ENCODE measurements around the gene LDB2.

Gene LDB2

DNA sequence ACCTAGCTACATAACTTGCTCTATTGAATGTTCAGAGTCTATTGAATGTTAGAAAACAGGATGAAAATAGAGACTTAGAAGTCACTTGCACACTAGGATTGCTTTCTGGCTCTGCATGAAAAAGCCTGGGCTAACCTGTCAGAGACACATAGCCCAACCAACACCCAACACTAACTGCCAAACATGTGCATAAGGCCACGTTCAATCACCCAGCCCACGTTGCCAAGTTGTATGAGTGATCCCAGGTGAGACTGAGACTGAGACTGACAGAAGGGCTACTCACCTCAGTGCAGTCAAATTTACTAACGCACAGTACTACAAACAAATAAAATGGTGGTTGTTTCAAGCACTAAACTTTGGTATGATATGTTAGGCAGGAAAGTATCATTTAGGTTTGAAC lies 61.0 kb downstream of the LDB2 start:
- DNase-seq: no peak

DNA sequence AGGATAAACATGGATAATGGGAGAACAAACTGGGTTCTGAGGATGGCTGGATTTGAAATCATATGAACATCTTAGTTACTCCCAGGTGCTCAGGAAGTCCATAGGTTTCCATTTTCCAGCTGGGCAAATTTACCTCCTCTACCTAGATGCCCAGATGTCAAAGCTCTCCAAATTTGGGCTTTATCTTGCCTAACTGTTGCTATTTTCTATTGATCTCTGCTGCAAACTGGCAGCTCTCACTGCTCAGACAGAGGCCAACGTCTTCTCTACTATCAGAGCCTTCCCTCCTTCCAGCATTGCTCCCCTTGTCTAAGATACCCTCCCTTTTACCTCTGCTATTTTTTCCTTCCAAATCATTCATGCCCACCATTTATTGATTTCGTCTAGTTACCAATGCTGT lies 62.1 kb downstream of the LDB2 start:
- no peak for DNase-seq

DNA sequence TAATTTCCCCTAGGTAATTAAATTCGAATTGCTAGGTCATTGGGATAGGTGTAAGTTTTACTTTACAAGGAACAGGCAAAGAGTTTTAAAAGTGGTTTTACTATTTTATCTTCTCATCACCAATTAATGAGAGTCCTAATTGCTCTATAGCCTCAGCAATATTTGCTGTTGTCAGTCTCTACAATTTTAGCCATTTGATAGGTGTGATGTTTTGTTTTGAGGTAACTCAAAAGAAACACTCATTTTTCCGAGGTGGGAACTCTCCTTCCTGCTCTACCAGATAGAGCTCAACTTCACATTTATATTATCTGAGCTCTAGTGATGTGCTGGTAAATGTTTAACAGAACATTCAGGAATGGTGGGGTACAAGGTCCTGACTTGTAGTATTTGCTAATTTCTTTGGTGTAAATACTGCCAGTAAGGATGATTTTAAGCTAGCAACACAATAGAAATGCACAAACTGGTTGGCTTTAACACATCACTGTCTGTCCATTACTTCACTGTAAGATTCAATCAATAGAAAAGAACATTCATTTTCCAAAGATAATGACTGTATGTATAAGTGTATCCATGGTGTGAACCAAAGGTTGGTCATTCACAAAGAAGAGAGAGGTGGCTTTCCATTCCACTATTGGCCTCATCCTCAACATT lies 62.7 kb downstream of the LDB2 start:
- no peak for DNase-seq

DNA sequence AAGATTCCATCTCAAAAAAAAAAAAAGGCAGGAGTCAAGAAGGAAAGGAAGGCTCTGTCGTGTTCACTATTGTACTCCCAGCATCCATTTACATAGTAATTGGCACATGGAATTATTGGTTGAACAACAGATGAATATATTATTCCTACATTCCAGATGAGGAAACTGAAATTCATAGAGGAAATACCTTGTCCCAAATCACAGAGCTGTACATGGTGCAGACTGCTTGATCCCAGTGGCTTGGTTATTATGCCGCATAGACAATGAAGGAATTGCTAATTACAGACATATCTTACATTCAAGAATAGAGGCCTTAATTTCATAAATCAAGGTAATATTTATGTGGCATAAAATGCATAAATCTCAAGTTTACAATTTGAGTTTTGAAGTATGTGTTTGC lies 63.6 kb downstream of the LDB2 start:
- DNase-seq: no peak

DNA sequence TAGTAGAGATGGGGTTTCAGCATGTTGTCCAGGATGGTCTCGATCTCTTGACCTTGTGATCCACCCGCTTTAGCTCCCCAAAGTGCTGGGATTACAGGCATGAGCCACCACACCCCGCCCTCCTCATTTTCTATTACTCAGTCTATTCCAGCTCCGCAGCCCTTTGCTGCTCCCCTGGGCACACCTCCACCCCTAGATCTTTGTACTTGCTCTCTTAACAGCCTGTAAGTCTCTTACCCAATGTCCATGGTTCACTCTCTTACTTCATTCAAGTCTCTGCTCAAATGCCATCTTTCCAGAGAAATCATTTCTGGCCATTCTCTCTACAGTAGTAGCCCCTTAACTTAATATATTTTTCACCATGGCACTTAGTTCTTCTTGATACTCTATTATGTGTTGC lies 64.7 kb downstream of the LDB2 start:
- no peak for DNase-seq

DNA sequence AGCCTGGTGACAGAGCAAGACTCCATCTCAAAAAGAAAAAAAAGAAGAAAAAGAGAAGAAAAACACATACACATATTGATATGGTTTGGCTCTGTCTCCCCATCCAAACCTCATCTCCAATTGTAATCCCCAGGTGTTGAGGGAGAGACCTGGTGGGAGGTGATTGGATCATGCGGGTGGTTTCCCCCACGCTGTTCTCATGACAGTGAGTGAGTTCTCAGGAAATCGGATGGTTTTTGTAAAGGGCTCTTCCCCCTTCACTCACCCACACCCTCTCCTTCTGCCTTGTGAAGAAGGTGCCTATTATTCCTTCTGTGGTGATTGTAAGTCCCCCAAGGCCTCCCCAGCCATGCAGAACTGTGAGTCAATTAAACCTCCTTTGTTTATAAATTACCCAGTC lies 68.4 kb downstream of the LDB2 start:
- DNase-seq: no peak

DNA sequence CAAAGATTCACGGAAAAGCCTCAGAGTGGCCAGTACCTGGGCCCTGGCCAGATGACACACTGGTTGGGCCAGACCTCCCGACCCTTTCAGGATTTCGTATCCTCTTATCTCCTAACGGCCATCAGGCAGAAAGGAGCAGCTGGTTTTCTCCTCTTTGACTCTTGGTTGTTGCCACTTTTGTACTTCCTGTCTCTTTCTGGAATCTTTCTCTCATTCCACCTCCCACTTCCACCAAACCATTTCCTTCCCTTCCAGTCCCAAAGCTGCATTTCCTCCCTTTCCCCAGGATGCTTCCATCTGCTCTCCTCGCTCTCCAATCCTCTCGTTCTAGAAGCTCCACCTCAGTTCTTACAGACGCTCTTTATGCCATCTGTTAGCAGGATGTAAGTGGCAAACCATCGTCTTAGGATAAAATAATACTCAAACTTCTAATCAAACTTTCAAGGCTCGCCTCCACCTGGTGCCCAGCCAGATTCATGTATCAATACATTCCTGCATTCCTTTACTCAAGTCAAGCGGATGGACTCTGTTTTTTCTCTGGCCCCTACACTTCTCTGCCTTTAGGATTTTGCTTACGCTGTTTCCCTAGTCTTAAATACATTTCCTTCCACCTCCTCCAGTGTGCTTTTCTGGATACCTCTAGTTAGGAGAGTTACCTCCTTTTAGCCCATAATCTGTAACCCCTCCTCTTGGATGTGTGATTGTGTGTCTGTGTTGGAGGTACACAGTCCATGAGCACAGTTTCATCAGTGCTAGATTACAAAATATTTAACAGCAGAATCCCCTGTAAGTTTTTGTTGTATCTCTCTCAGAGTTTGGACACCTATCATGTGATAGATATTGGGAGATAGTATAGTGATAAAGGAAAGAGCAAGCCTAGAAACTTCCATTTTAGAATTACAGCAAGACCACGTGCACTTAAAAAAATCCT lies 70.4 kb downstream of the LDB2 start:
- no peak for DNase-seq

DNA sequence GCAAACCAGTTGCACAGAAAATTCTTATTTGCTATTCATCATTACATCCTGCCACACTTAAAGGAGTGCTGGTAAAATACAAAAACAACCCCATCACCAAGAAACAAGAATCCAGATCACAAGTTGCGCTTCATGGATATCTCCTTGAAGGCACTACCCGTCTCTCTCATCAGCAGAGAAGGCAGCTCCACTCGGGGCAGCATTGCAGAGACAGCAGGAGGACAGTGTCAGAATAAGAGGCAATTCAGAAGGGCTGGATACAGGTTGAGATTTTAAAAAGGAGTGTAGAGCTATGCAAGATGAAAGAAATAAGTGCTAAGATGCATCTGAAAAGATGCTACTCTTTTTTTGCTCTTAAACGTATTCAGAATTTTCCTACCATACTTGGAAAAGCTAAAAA lies 71.4 kb downstream of the LDB2 start:
- no peak for DNase-seq

DNA sequence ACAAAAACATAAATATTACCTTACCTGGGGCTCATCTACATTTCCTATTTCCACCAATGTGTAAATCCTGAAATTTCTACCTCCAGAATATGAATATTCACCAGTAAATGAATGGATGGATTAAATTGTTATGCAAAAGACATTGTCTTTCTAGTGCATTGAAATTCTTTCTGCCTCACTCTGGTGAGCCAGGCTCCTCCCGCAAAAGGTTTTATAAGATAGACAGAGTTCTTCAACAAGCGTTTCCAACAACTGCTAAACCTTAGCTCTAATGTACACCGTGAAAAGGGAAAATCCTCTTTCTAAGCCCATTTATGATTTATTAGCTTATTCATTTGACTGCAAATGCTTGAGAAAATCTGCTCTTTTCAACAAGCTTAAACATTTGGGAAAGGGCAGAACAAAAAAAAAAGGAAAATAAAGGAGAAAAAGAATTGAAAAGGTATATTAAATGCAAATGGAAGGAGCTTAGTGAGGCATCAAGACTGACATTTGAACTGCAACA lies 72.0 kb downstream of the LDB2 start:
- DNase-seq: no peak

DNA sequence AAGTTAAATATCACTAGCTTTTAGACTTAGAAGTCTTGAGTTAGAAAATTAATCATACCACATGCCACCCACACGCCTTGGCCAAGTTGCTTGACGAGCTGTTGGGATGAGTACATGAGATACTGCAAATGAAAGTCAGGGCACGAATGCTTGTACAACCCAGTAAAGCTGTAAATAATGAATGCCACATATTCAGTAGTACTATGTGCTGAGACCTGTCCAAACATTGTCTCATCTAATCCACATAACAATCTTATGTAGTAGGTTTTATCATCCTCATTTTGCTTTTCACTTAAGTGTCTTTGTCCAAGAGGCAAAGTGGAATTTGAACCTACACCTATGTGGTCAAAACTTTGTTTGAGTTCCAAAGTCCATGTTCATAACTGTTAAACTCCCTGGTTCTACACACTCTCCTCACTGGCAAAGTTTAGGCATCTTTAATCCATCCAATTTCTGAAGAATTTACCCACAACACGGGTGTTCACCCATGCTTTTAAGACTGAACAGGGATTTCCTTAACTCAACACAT lies 74.1 kb downstream of the LDB2 start:
- DNase-seq: no peak

DNA sequence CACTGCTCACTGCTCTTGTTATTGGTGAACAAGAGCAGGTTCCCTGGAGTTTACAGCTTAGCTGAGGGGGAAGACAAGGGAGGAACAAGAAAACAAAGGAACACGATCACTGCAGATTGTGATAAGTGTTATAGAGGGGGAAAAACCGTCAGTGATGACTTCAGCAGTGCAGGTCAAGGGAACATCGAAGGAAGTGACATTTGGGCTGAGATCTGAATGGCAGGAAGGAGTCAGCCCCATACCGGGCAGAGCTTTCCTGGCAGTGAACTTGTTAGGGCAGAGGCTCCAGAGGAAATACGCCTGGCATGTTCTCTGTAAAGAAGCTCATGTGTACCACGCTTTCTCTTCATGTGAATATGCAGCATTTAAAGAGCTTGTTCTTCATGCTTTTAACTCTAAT lies 78.1 kb downstream of the LDB2 start:
- DNase-seq: no peak

DNA sequence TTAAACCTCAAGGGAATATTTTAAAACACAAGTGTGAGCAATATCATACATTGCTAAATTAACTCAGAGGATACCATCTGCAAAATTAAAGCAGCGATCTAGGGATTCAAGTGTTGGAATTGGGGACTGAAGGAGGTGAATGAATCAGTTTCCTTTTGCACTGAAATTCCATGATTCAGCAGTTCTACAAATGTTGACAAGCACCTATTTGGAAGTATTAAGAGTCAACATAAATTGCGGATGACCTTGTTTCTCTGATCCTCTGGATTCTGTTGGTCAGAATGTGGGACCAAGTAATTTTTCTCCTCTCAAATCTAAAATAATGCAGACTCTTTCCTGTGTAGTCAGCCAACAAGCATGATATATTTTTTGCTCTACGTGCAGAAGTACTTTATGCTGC lies 78.8 kb downstream of the LDB2 start:
- DNase-seq: no peak

DNA sequence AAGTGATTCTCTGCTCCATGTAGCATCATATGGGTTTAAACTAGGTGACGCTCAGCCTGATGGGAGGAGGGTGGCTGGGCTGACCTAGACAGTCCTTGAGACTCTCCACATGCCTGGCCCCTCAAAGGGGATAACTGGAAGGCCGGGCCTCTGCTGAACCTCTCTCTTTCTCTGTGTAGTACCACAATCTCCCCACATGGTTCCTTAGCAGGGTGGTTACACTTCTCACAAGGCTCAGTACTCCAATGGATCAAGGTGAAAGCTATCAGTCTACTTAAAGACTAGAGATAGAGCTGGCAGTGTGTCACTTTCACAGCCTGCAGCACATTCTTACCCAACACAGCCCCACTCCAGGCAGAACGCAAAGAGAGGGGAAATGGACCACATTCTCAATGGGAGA lies 80.4 kb downstream of the LDB2 start:
- no peak for DNase-seq

DNA sequence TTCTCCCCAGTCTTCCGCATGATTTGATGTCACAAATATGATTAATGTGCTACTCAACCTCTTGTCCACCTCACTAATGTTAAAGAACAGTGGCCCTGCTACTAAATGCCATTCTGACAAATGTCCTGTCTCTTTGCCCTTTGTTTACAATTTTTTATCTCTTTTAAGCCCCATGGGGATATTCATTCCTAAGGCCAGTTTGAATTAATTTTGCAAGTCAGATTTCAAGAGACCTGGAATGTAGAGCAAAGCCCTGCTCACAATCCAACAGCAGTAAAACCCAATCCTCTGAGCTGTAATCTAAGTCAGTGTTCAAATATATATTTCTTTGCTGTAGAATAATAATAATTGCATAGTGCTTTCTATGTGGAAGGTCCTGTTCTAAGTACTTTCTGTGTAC lies 81.2 kb downstream of the LDB2 start:
- no peak for DNase-seq

DNA sequence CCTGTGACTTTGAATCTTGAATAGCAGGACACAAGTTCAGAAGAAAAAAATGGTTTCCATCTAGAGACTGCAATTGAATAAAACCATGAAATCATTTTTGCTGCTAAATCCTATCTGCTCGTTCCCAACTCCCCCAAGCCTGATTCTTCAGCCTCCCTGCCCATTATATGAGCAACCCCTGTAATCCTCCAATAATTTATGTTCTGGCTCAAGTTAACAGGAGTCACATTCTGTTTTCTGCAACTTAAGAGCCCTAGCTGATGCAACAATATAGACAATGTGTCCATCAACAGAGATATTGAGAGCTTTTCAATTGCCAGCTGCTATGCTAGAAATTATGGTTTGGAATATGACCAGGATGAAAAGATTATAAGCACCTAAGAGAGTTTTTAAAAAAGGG lies 84.1 kb downstream of the LDB2 start:
- DNase-seq: no peak

DNA sequence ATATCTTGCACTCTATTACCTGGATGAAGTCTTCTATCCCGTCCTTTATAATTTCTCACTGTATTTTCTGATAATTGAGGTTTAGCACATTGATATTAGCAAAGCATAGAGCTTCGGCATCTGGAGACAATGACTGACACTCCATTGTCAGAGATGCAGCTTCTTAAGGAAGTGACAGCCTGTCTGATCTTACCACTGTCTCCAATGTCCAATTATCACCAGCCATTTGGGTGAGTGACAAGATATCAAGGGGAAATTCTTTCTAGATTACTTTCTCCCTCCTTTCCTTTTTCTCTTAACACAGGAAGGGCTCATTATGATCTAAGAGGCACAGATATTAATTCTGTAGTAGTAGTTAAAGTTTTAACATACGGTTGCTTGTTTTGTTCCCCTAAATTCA lies 86.4 kb downstream of the LDB2 start:
- no peak for DNase-seq

DNA sequence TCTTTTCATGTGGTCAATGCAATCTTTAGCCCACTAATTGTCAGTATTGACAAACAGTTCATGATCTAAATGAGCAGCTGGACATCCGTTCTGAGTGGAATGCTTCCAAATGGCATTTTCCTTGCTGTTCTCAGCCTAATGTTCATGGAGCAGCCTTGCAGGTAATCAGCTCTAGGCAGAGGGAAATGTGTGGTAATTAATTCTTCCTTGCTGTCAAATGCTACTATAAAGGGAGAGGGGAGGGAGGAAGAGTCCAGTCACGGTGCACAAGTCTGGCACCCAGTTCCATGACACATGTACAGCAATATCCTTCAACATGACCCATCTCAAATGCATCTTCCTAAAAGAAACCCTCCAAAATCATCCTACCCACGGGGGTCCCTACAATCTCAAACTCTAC lies 88.5 kb downstream of the LDB2 start:
- no peak for DNase-seq

DNA sequence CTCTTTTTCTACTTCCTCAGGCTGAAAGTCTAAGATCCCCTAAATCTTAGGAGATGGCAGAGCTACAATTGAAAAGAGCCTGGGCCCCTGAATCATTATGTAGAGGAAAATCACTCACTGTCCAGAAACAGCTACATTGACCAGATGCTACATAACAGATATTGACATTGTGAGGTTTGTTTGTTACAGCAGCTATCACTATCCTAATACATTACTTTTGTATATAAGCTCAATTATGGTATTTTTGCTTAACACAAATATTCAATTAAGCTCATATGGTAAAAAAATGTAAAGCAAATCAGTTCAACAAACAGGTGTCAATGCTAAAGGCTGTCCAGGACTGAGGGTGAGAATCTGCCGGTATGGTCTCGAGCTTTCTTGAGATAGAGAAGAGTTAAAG lies 89.4 kb downstream of the LDB2 start:
- no peak for DNase-seq

DNA sequence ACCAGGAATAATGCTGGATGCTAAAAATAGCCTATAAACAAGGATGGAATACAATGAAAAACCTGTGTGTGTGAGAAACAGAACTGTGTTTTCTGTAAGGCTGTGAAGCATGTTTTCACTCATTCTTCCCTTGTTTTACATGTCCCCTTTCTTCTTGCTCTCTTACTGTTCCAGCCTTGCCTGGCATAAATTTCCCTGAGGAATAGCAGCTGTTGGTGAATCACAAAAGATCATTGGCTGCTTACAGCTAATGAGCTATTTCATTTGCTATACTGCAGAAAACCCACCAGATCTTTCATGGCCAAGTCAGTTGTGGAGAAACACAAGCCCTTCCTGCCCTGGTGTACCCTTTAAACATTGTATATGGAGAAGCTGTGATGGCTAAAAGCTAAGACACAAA lies 91.1 kb downstream of the LDB2 start:
- no peak for DNase-seq

DNA sequence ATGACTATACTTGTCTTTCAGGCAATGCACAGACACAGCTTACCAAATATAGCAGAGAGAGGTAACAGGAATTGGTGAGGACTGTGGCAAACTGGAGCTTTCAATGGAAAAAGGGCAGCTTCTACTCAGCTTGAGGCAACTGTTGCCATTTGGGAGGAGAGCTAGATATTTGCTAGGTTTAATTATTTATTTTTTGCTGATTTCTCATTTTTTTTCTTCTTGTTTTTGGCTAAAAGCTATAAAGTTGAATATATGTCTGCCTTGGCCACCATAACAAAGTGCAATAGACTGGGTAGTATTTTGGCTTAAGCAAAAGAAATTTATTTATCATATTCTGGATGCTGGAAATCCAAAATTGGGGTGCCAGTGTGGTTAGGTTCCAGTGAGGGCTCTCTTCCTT lies 93.9 kb downstream of the LDB2 start:
- DNase-seq: no peak

DNA sequence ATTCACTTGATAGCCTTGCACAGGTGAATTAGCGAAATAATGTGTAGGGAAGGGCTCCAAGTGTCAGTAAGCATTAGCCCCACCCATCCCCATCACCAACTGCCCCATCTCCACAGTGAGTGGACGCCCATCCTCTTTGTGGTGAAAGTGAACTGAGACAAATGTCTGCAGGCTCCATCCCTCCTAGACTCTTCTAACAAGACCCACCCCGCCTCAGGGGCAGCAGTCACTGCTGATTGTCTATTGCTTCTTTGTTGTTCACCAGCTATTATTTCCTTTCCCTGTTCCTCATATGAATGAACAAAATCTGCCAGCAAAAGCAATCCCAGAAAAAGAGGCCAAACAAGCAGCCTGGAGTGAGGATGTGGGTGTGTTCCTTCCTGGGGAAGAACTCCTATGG lies 96.4 kb downstream of the LDB2 start:
- no peak for DNase-seq

DNA sequence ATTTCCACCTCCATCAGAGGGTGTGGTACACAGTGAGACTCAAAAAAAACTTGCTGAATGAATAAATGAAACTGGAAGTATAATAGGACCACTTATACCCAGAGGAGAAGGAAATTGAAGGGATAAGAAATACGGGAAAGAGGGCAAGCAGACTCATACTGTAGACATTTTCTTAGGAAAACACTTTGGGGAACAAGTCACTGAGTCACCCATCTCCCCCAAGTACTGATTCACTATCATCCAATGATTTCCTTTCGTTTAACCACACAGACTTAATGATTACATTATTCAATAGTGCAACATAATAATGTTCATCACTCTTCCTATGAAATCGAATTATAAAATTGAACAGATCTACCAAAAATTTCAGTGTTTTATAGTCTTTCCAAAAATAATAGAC lies 97.1 kb downstream of the LDB2 start:
- no peak for DNase-seq

DNA sequence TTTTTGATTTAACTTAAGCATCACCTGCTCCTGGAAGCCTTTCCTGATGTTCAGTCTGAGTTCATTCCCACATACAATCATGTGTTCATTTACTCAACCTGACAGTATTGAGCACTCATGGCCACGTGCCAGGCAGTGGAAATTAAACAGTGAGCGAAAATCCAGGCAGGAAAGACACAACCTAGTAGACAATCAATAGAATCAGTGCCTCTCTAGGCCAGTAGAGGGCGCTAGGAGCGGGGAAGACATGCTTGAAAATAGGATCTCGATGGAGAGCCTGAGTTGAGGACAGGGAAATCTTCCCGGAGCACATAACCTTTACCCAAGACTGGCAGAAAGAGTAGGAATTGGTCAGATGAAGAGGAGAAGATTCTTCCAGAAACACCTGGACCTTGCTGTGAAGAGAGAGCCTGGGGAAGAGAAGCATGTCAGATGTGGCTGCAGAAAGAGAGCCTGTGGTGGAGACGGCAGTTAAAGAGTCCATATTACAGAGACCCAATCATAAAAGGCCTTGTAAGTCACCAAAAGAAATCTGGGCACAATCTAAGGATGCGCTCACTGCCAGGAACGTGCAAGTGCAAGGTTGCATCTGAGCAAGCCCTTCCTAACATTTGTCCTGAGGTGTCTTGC lies 103.5 kb downstream of the LDB2 start:
- peak; percentile 34 for DNase-seq

DNA sequence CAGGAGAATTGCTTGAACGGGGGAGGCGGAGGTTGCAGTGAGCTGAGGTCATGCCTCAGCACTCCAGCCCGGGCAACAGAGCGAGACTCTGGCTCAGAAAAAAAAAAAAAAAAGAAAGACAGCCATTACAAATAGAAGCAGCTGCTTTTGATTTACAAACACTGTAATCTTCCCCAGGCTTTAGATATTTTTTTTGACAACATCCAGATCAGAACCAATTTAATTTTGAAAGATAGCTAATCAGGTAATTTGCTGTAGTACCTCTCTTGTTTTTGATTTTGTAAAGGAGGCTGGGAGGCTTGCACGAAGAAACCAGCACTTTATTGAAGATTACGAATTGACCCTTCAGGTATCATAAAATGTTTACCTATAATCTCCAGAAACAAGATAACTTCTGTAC lies 107.0 kb downstream of the LDB2 start:
- no peak for DNase-seq

Data from CD4-positive, alpha-beta T cell treated with Interleukin-17A for 1 hour (primary cell).